Adipocyte (in vitro differentiated cells): Measurements from ENCODE around the gene P4HA2.

Source experiments
- DNase-seq: peaks from one replicate; pipeline ENCODE4 v3.0.0-alpha.2; 2015; ENCODE audit warnings: low read depth
- H3K27me3 ChIP-seq: replicated peaks from 2 replicates; pipeline ENCODE4 v1.7.0; 2013; ENCODE audit warnings: mild to moderate bottlenecking, low read length, moderate library complexity; ENCODE audit not compliant: control insufficient read depth, insufficient read depth
- H3K36me3 ChIP-seq: 2 replicates; pipeline ENCODE4 v1.7.0; 2013; ENCODE audit warnings: low read length, mild to moderate bottlenecking, moderate library complexity; ENCODE audit not compliant: control insufficient read depth, insufficient read depth, severe bottlenecking
- H3K4me1 ChIP-seq: 2 replicates; pipeline ENCODE4 v1.7.0; 2013; ENCODE audit warnings: mild to moderate bottlenecking, low read length, moderate library complexity; ENCODE audit not compliant: control insufficient read depth, insufficient read depth
- H3K4me3 ChIP-seq: 2 replicates; pipeline ENCODE4 v1.7.0; 2013; ENCODE audit warnings: mild to moderate bottlenecking, low read length, moderate library complexity
- H3K9ac ChIP-seq: 2 replicates; pipeline ENCODE4 v1.7.0; 2013; ENCODE audit warnings: mild to moderate bottlenecking, low read length, moderate library complexity
- H3K9me3 ChIP-seq: 2 replicates; pipeline ENCODE4 v1.7.0; 2013; ENCODE audit warnings: mild to moderate bottlenecking, low read length, moderate library complexity; ENCODE audit not compliant: control insufficient read depth

Gene P4HA2

GRCh38 chr5:132238169-132238744 lies 10.6 kb upstream of the P4HA2 start:
- Histone ChIP-seq H3K4me1 (no peaks in the 10 kb centered on the region), H3K27me3 (no peaks in the 10 kb centered on the region), H3K36me3 (no peaks in the 10 kb centered on the region), H3K4me3 (no peak overlapping the region), H3K9me3 (peaks cover 7% of the 10 kb centered on the region), H3K9ac (peak overlapping the region; percentile 9)
- DNase-seq = peak; percentile 90

- H3K4me3 ChIP-seq = no peak overlapping the region
- H3K4me1 ChIP-seq = no peaks in the 10 kb centered on the region
- no peaks in the 10 kb centered on the region for H3K36me3 ChIP-seq
- H3K27me3 ChIP-seq = no peaks in the 10 kb centered on the region
- H3K9me3 ChIP-seq = peaks cover 7% of the 10 kb centered on the region
- DNase-seq = no peak
- peak overlapping the region; percentile 9 for H3K9ac ChIP-seq
These were observed 10.0 kb upstream of the P4HA2 start for GRCh38 chr5:132237670-132238069.

- no peaks in the 10 kb centered on the region for H3K4me1 ChIP-seq
- no peak overlapping the region for H3K9ac ChIP-seq
- peaks cover under 1% of the 10 kb centered on the region for H3K27me3 ChIP-seq
- no peaks in the 10 kb centered on the region for H3K36me3 ChIP-seq
- no peak overlapping the region for H3K4me3 ChIP-seq
- H3K9me3 ChIP-seq = peaks cover 7% of the 10 kb centered on the region
- DNase-seq = no peak
These were observed 9.5 kb upstream of the P4HA2 start for GRCh38 chr5:132237141-132237540.

GRCh38 chr5:132235340-132235739 lies 7.7 kb upstream of the P4HA2 start:
- Histone ChIP-seq H3K4me1 (no peaks in the 10 kb centered on the region), H3K9ac (no peak overlapping the region), H3K36me3 (no peaks in the 10 kb centered on the region), H3K4me3 (no peak overlapping the region), H3K27me3 (peaks cover 6% of the 10 kb centered on the region), H3K9me3 (no peaks in the 10 kb centered on the region)
- no peak for DNase-seq

- Histone ChIP-seq H3K9me3 (no peaks in the 10 kb centered on the region), H3K4me3 (no peak overlapping the region), H3K9ac (no peak overlapping the region), H3K27me3 (peaks cover 6% of the 10 kb centered on the region), H3K4me1 (no peaks in the 10 kb centered on the region), H3K36me3 (no peaks in the 10 kb centered on the region)
- no peak for DNase-seq
These were observed 7.0 kb upstream of the P4HA2 start for GRCh38 chr5:132234684-132235062.

- no peak for DNase-seq
- H3K4me3 ChIP-seq = no peak overlapping the region
- H3K4me1 ChIP-seq = no peaks in the 10 kb centered on the region
- no peaks in the 10 kb centered on the region for H3K36me3 ChIP-seq
- peaks cover 6% of the 10 kb centered on the region for H3K27me3 ChIP-seq
- H3K9me3 ChIP-seq = no peaks in the 10 kb centered on the region
- H3K9ac ChIP-seq = no peak overlapping the region
These were observed 6.4 kb upstream of the P4HA2 start for GRCh38 chr5:132233811-132234683.

- DNase-seq = no peak
- Histone ChIP-seq H3K9ac (no peak overlapping the region), H3K4me1 (no peaks in the 10 kb centered on the region), H3K36me3 (no peaks in the 10 kb centered on the region), H3K9me3 (no peaks in the 10 kb centered on the region), H3K4me3 (no peak overlapping the region), H3K27me3 (peaks cover 6% of the 10 kb centered on the region)
These were observed 5.4 kb upstream of the P4HA2 start for GRCh38 chr5:132233081-132233480.

GRCh38 chr5:132232465-132232864 lies 4.8 kb upstream of the P4HA2 start:
- Histone ChIP-seq H3K36me3 (no peaks in the 10 kb centered on the region), H3K9ac (no peak overlapping the region), H3K4me1 (no peaks in the 10 kb centered on the region), H3K27me3 (peaks cover 6% of the 10 kb centered on the region), H3K4me3 (no peak overlapping the region), H3K9me3 (no peaks in the 10 kb centered on the region)
- DNase-seq = no peak

GRCh38 chr5:132230871-132231270 lies 3.2 kb upstream of the P4HA2 start:
- no peak for DNase-seq
- H3K36me3 ChIP-seq = no peaks in the 10 kb centered on the region
- H3K4me1 ChIP-seq = peaks cover 12% of the 10 kb centered on the region
- H3K9me3 ChIP-seq = no peaks in the 10 kb centered on the region
- no peak overlapping the region for H3K9ac ChIP-seq
- peaks cover 6% of the 10 kb centered on the region for H3K27me3 ChIP-seq
- no peak overlapping the region for H3K4me3 ChIP-seq

- Histone ChIP-seq H3K4me3 (no peak overlapping the region), H3K9me3 (no peaks in the 10 kb centered on the region), H3K36me3 (no peaks in the 10 kb centered on the region), H3K4me1 (peaks cover 28% of the 10 kb centered on the region), H3K9ac (no peak overlapping the region), H3K27me3 (peaks cover 6% of the 10 kb centered on the region)
- no peak for DNase-seq
These were observed 1.6 kb upstream of the P4HA2 start for GRCh38 chr5:132229236-132229635.

GRCh38 chr5:132228241-132229035 lies 785 bp upstream of the P4HA2 start:
- Histone ChIP-seq H3K27me3 (peaks cover 6% of the 10 kb centered on the region), H3K36me3 (no peaks in the 10 kb centered on the region), H3K4me3 (peak overlapping the region; percentile 79), H3K4me1 (peaks cover 34% of the 10 kb centered on the region), H3K9ac (peak overlapping the region; percentile 76), H3K9me3 (no peaks in the 10 kb centered on the region)
- DNase-seq = no peak
